H9 (cell line): ENCODE results near the gene SBF1. TPM values are rescaled to one million over a fixed set of nuclear protein-coding genes. Genes with fewer than 3 reads are reported as not detected.

Source experiments
- DNase-seq: peaks from one replicate; pipeline ENCODE4 v3.0.0-alpha.2; 2017
- H2AFZ ChIP-seq: one replicate; pipeline ENCODE4 v1.6.1; 2013; ENCODE audit warnings: mild to moderate bottlenecking, low read length, control low read depth, moderate library complexity
- H2AK5ac ChIP-seq: 2 replicates; pipeline ENCODE4 v1.6.1; 2013; ENCODE audit warnings: low read length, control low read depth, mixed read lengths; ENCODE audit not compliant: insufficient read length
- H2BK120ac ChIP-seq: one replicate; pipeline ENCODE4 v1.6.1; 2013; ENCODE audit warnings: low read depth, mild to moderate bottlenecking, low read length, control low read depth, inconsistent platforms; ENCODE audit not compliant: poor library complexity, severe bottlenecking
- H2BK12ac ChIP-seq: 2 replicates; pipeline ENCODE4 v1.6.1; 2013; ENCODE audit warnings: low read length, control low read depth, mixed read lengths, low read depth; ENCODE audit not compliant: insufficient read length
- H2BK15ac ChIP-seq: 2 replicates; pipeline ENCODE4 v1.6.1; 2013; ENCODE audit warnings: low read depth, low read length, control low read depth
- H2BK20ac ChIP-seq: one replicate; pipeline ENCODE4 v1.6.1; 2013; ENCODE audit warnings: low read depth, mild to moderate bottlenecking, low read length, control low read depth, inconsistent platforms; ENCODE audit not compliant: poor library complexity, severe bottlenecking
- H2BK5ac ChIP-seq: 2 replicates; pipeline ENCODE4 v1.6.1; 2013; ENCODE audit warnings: low read length, control low read depth, mixed read lengths; ENCODE audit not compliant: insufficient read length
- H3K14ac ChIP-seq: 2 replicates; pipeline ENCODE4 v1.6.1; 2013; ENCODE audit warnings: low read length, control low read depth; ENCODE audit not compliant: insufficient read depth
- H3K18ac ChIP-seq: 2 replicates; pipeline ENCODE4 v1.6.1; 2013; ENCODE audit warnings: low read depth, mild to moderate bottlenecking, mixed read lengths, low read length, control low read depth; ENCODE audit not compliant: insufficient read length
- H3K23ac ChIP-seq: 2 replicates; pipeline ENCODE4 v1.6.1; 2013; ENCODE audit warnings: low read length, control low read depth, mixed read lengths, low read depth; ENCODE audit not compliant: insufficient read length
- H3K23me2 ChIP-seq: 2 replicates; pipeline ENCODE4 v1.6.1; 2013; ENCODE audit warnings: low read depth, mild to moderate bottlenecking, mixed read lengths, low read length, control low read depth; ENCODE audit not compliant: insufficient read length, poor library complexity, severe bottlenecking
- H3K27ac ChIP-seq: 2 replicates; pipeline ENCODE4 v1.5.1; 2013; ENCODE audit warnings: low read length, control low read depth, mixed read lengths, low read depth; ENCODE audit not compliant: insufficient read length
- H3K27me3 ChIP-seq: 2 replicates; pipeline ENCODE4 v1.6.1; 2013; ENCODE audit warnings: low read length, control low read depth, inconsistent platforms; ENCODE audit not compliant: insufficient read depth
- H3K4ac ChIP-seq: 2 replicates; pipeline ENCODE4 v1.6.1; 2013; ENCODE audit warnings: low read depth, mild to moderate bottlenecking, control low read depth, inconsistent platforms, low read length, moderate library complexity
- H3K4me1 ChIP-seq: 2 replicates; pipeline ENCODE4 v1.6.1; 2013; ENCODE audit warnings: low read length, control low read depth, inconsistent platforms; ENCODE audit not compliant: insufficient read depth
- H3K4me2 ChIP-seq: 2 replicates; pipeline ENCODE4 v1.6.1; 2013; ENCODE audit warnings: low read length, control low read depth, mixed read lengths; ENCODE audit not compliant: insufficient read length, insufficient read depth
- H3K56ac ChIP-seq: 2 replicates; pipeline ENCODE4 v1.6.1; 2013; ENCODE audit warnings: low read depth, mild to moderate bottlenecking, mixed read lengths, low read length, control low read depth; ENCODE audit not compliant: insufficient read length
- H3K79me1 ChIP-seq: 2 replicates; pipeline ENCODE4 v1.6.1; 2013; ENCODE audit warnings: low read depth, mild to moderate bottlenecking, moderate library complexity, low read length, control low read depth, inconsistent platforms; ENCODE audit not compliant: insufficient read depth, poor library complexity, severe bottlenecking
- H3K79me2 ChIP-seq: 2 replicates; pipeline ENCODE4 v1.6.1; 2013; ENCODE audit warnings: low read length, control low read depth, inconsistent platforms; ENCODE audit not compliant: insufficient read depth
- H3K9ac ChIP-seq: 2 replicates; pipeline ENCODE4 v1.6.1; 2013; ENCODE audit warnings: low read length, control low read depth, mixed read lengths; ENCODE audit not compliant: insufficient read length; ENCODE audit errors: extremely low read depth
- H3K9me3 ChIP-seq: one replicate; pipeline ENCODE4 v1.6.1; 2013; ENCODE audit warnings: low read depth, low read length, inconsistent platforms; ENCODE audit not compliant: control insufficient read depth
- H3T11ph ChIP-seq: one replicate; pipeline ENCODE4 v1.6.1; 2013; ENCODE audit warnings: mild to moderate bottlenecking, low read length, control low read depth, inconsistent platforms
- H4K20me1 ChIP-seq: one replicate; pipeline ENCODE4 v1.6.1; 2013; ENCODE audit not compliant: control insufficient read depth, insufficient read length, insufficient read depth
- H4K5ac ChIP-seq: 2 replicates; pipeline ENCODE4 v1.6.1; 2013; ENCODE audit warnings: low read depth, mild to moderate bottlenecking, mixed read lengths, low read length, control low read depth; ENCODE audit not compliant: insufficient read length
- H4K8ac ChIP-seq: replicated peaks from 2 replicates; pipeline ENCODE4 v1.6.1; 2013; ENCODE audit warnings: low read length, control low read depth, mixed read lengths, low read depth; ENCODE audit not compliant: insufficient read length
- H4K91ac ChIP-seq: 2 replicates; pipeline ENCODE4 v1.6.1; 2013; ENCODE audit warnings: low read depth, mild to moderate bottlenecking, moderate library complexity, mixed read lengths, low read length, control low read depth; ENCODE audit not compliant: insufficient read length
- H3K27ac Mint-ChIP-seq, 3 experiments: 2 replicates in 2 of 3; 3 replicates in 1 of 3; pipeline ENCODE4 v1.8.0; 2020 to 2021; ENCODE audit warnings: mixed read lengths in 3 of 3, mild to moderate bottlenecking in 1 of 3, moderate library complexity in 1 of 3
- H3K27me3 Mint-ChIP-seq: 2 replicates; pipeline ENCODE4 v1.8.0; 2021; ENCODE audit warnings: low read depth, mild to moderate bottlenecking, moderate library complexity, mixed read lengths
- H3K36me3 Mint-ChIP-seq, 3 experiments: 2 replicates in 2 of 3; 3 replicates in 1 of 3; pipeline ENCODE4 v1.8.0; 2020 to 2021; ENCODE audit warnings: low read depth in 3 of 3, mixed read lengths in 3 of 3; ENCODE audit not compliant: insufficient read depth in 1 of 3
- H3K4me1 Mint-ChIP-seq, 2 experiments: 2 replicates each; pipeline ENCODE4 v1.8.0; 2020; ENCODE audit warnings: mixed read lengths in 2 of 2
- H3K4me3 Mint-ChIP-seq, 2 experiments: 2 replicates in 1 of 2; 3 replicates in 1 of 2; pipeline ENCODE4 v1.8.0; 2020 to 2021; ENCODE audit warnings: mild to moderate bottlenecking in 2 of 2, mixed read lengths in 2 of 2, moderate library complexity in 1 of 2
- H3K9me3 Mint-ChIP-seq, 2 experiments: 2 replicates in 1 of 2; 3 replicates in 1 of 2; pipeline ENCODE4 v1.8.0; 2020; ENCODE audit warnings: mild to moderate bottlenecking in 2 of 2, mixed read lengths in 2 of 2, moderate library complexity in 1 of 2
- CTCF ChIP-seq: fragments of 200-600 bp; sonication (generic); conservative IDR thresholded peaks from 3 replicates; pipeline ENCODE4 v1.8.0; 2021; ENCODE audit warnings: antibody characterized with exemption, mild to moderate bottlenecking
- WGBS: extraction: QIAGEN DNeasy Blood & Tissue Kit; methylation state at CpG from one replicate; pipeline ENCODE4 v1.1.7; 2013; ENCODE audit warnings: missing lambda C conversion rate, low lambda C conversion rate, mixed read lengths; ENCODE audit not compliant: insufficient read length; ENCODE audit errors: extremely low coverage; 5-methylcytosine and 5-hydroxymethylcytosine counted together
- total RNA-seq: library from RNA; stranded (reverse); gene quantifications from 2 replicates; pipeline ENCODE4 v1.2.1, GENCODE V29; 2021

Gene SBF1
- total RNA-seq, 1 experiment from 2014 or later: 69.8 TPM

DNA sequence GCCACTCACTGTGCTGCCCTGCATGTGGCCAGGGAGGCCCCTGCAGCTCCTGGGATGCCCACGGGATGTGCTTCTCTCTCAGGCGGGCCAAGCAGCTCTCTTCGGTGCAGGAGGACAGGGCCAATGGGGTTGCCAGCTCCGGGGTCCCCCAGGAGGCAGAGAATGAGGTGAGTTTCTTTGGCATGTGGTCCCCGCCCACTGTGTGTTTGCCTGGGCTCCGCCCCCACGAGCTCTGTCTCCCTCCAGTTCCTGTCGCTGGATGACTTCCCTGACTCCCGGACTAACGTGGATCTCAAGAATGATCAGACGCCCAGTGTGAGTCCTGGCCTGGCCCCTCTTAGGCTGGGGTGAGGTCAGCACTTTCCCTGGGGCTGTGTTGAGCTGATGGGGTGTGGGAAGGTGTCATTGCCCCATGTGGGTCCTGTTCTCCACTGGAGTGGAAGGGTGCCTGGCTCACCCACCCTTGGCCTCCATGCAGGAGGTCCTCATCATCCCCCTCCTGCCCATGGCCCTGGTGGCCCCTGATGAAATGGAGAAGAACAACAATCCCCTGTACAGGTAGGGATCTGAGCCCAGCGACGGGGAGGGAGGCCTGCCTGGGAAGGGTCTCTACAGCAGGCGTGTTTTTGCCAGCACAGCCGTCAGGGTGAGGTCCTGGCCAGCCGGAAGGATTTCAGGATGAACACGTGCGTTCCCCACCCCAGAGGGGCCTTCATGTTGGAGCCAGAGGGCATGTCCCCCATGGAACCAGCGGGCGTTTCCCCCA, 42.8 kb upstream of the SBF1 start:
- Histone ChIP-seq H3K79me1 (no peaks in the 10 kb centered on the region), H4K20me1 (peaks cover 3% of the 10 kb centered on the region), H2AFZ (no peak overlapping the region), H3K56ac (no peak overlapping the region), H3K9me3 (no peaks in the 10 kb centered on the region), H2BK120ac (no peak overlapping the region), H2AK5ac (no peak overlapping the region), H4K8ac (no peak overlapping the region), H3K4ac (no peak overlapping the region), H3K27ac (no peak overlapping the region), H2BK12ac (no peak overlapping the region), H3K9ac (no peak overlapping the region), H4K5ac (no peak overlapping the region), H3K18ac (no peak overlapping the region), H2BK15ac (no peak overlapping the region), H3K4me1 (no peaks in the 10 kb centered on the region), H3K27me3 (no peaks in the 10 kb centered on the region), H3K79me2 (0 out of 2 replicates have a peak, but pooled peaks cover 2% of the 10 kb centered on the region), H4K91ac (no peak overlapping the region), H2BK20ac (no peak overlapping the region), H3K23me2 (no peaks in the 10 kb centered on the region), H3K4me2 (no peak overlapping the region), H3K14ac (no peak overlapping the region), H3K23ac (no peak overlapping the region), H3T11ph (no peak overlapping the region), H2BK5ac (no peak overlapping the region)
- no peak overlapping the region for H3K4me3 Mint-ChIP-seq
- H3K27me3 Mint-ChIP-seq: no peaks in the 10 kb centered on the region
- no peak for TF ChIP-seq CTCF
- no peaks in the 10 kb centered on the region for H3K4me1 Mint-ChIP-seq
- H3K9me3 Mint-ChIP-seq: no peaks in the 10 kb centered on the region
- peak overlapping the region in 1 of 3 experiments; percentile 35; a peak in 1 of 7 replicates for H3K27ac Mint-ChIP-seq
- peaks cover 5 to 56% (median 36%) of the 10 kb centered on the region in 3 experiments for H3K36me3 Mint-ChIP-seq
- DNase-seq: no peak
- no CpG with 5 or more reads among the region's 20 CpGs for WGBS
